ENCODE data around the gene SLC6A16.

SLC6A16 gene

GRCh38 chr19:49244256-49244655, 80.7 kb downstream of the SLC6A16 start:
- no peak for TF ChIP-seq CTCF (IDR thresholded peaks at IDR 0.05)

GRCh38 chr19:49243726-49244125, 81.3 kb downstream of the SLC6A16 start:
- TF ChIP-seq CTCF (IDR thresholded peaks at IDR 0.05): no peak

- no peak for TF ChIP-seq CTCF (IDR thresholded peaks at IDR 0.05)
These were observed 81.9 kb downstream of the SLC6A16 start for GRCh38 chr19:49243129-49243528.

- TF ChIP-seq CTCF (IDR thresholded peaks at IDR 0.05): no peak
These were observed 83.2 kb downstream of the SLC6A16 start for GRCh38 chr19:49241769-49242168.
